Raji (cell line): ENCODE results near the gene PDLIM4.

Source experiments
- POLR2A ChIP-seq: IDR thresholded peaks from 2 replicates; pipeline ENCODE4 v1.6.1; 2011; ENCODE audit warnings: low read depth, low read length, control low read depth; ENCODE audit not compliant: insufficient read depth

PDLIM4 gene

DNA sequence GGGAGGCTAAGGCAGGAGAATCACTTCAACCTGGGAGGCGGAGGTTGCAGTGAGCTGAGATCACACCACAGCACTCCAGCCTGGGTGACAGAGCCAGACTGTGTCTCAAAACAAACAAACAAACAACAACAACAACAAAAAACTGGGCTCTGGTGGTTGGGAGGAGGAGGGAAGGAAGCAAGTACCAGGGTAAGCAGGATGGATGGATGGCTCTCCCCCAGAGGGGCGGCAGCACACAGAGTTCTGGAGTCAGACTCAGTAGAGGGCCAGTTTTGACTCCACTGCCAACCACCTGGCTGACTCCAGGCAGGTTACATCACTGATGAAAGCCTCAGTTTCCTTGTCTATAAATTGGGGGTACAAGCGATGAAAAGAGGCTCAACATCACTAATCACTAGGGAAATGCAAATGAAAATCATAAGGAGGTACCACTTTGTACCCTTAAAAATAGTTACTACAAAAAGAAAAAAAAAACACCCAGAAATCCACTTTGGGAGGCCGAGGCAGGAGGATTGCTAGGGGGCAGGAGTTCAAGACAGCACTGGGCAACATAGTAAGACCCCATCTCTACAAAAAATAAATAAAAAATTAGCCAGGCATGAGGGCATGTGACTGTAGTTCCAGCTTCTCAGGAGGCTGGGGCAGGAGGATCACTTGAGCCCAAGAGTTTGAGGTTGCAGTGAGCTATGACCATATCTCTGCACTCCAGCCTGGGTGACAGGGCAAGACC, 39.9 kb downstream of the PDLIM4 start:
- no peak for TF ChIP-seq POLR2A

DNA sequence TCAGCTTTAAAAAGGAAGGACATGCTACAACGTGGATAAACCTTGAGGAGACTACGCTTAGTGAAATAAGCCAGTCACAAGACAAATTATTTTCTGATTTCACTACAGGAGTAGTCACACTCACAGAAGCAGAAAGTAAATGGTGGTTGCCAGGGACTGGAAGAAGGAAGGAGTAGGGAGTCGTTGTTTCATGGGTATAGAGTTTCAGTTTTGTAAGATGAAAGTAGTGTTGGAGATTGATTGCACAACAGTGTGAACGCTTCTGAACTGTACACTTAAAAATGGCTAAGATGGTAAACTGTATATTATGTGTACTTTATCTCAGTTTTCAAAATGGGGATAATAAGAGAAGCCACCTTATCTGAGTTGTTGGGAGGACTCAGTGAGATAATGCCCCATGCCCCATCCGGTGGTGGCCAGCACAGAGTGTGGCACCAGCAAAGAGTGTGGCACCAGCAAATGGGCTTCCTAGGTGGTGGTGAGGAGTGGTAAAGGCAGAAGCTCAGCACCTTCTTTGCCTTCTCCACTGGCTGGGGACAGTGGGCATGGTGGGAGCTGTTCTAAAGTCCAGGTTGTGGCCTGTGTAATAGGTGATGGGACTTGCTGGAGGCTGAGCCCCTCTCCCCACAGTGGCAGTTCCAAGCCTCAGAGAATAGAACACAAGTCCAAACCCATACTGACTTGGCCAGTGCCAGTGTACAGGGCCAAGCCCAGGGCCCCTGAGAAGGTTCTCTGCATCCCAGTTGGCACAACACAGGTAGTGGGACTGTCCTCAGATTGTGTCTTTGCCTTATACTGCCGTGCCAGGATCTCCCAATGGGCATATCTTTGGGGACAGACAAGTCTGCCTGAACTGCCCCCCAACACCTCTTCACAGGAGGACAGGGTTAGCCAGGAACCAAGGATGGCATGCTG, 41.1 kb downstream of the PDLIM4 start:
- no peak for TF ChIP-seq POLR2A

- TF ChIP-seq POLR2A: no peak
Measured at GRCh38 chr5:132299917-132300316, 42.4 kb downstream of the PDLIM4 start.

DNA sequence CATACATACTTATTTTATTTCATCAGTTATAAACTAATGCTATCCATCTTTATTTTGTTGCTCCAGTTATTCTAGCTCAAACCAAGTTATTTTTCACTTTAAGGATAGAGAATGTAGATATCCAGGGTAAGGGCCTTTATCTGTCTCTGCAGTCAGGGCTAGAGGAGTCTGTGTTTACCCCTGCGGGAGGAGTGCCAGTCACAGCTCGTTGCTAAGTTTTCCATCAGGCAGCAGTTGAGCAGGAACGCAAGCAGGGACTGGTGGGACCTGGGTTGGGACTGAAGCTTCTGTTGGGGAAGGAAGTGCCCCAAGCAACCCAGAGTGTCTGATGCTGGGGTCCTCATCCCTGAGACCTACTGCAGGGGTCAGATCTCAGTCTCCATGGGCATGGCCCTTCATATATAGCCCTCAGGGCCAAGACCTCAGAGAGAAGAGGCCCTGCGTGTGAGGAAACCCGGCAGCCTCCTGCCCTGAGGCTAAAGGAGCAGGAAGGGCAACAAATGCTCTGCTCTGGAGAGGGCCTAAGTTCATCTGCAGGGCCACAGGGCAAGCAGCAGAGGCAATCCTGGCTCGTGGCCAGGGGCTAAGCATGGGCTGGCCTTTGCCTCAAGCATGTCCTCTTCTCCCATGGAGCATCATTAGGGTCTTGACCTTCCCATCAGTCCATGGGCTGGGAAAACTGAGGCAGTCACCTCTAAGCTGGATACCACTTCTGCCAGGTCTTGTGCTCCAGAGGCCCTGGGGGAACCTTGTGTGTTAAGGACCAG, 43.3 kb downstream of the PDLIM4 start:
- no peak for TF ChIP-seq POLR2A

DNA sequence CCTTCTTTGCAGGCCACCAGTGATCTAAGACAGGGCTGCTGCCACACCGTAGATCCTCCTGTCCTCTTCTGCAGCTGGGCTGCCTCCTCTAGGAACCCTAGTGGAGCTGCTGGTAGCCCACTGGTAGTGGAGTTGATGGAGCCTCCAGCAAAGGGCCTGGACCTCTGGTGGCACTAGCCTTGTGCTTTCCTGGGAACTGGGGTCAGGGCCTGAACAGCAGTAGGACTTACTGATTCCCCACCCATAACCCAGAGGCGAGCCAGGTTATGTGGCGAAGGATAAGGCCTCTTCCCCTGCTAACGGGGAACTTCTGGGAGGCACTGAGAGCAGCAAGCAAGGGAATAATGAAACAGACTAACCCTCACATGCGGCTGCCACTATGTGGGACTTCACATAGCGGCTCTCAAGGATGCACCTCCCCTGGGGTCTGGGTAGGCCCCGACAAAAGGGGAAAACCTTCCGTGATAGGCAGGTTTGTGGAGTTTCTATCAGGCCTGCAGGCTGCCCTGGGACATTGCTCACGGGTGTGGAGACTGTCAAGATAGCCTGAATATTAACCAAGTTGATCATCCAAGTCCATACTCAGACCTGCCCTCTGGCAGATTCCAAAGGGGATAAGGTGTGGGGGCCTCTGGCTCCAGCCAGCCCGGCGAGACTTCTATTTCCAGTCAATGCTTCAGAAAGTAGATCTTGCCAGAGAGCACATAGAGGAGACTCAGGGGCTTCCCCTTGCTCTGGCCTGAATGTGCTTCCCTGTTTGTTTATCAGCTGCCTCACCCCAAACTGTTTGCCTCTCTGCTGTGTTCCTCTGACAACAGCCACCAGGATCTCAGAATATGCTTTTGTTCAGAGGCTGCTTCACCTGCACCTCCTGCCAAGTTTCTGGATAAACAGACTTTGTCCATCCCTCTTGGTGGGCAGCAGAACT, 44.1 kb downstream of the PDLIM4 start:
- TF ChIP-seq POLR2A: no peak

DNA sequence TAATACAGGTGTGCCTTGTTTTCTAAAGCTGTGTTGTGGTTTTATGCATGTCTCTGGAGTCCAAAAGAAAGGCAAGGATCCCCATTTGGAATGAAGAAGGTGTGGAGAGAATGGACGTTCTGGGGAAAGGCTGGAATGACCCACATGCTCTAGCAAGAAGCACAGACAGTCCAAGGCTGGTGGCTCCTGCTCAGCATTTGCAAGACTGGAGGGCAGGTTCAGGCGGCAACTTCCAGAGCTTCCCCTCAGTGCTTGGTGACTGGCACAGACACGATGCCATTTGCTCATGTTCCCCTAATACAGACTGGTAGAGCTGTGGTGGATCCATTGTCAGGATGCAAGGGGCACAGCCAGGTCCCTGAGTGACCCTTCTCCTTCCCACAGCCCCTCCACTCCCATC, 44.9 kb downstream of the PDLIM4 start:
- TF ChIP-seq POLR2A: no peak

GRCh38 chr5:132303589-132303988, 46.1 kb downstream of the PDLIM4 start:
- TF ChIP-seq POLR2A: no peak

- TF ChIP-seq POLR2A: no peak
Measured at GRCh38 chr5:132305420-132305819, 47.9 kb downstream of the PDLIM4 start.

- no peak for TF ChIP-seq POLR2A
Measured at GRCh38 chr5:132308701-132309100, 51.2 kb downstream of the PDLIM4 start.

DNA sequence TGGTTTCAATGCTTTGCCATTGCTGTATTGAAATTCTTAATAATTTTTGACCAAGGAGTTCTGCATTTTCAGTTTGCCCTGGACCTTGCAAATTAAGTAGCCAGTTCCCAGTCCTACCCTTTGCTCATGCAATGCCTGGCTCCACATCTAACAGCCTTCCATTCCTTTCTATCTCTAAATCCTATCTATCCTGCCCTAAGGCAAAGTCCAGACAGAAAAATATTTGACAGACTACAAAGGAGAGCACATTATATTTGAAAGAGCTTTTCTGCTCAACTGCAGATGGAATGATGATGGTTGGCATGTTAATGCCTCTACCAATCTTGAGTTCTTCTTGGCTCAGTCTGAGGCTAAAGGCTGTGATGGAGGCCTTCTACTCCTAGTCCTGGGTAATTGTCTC, 52.2 kb downstream of the PDLIM4 start:
- no peak for TF ChIP-seq POLR2A

DNA sequence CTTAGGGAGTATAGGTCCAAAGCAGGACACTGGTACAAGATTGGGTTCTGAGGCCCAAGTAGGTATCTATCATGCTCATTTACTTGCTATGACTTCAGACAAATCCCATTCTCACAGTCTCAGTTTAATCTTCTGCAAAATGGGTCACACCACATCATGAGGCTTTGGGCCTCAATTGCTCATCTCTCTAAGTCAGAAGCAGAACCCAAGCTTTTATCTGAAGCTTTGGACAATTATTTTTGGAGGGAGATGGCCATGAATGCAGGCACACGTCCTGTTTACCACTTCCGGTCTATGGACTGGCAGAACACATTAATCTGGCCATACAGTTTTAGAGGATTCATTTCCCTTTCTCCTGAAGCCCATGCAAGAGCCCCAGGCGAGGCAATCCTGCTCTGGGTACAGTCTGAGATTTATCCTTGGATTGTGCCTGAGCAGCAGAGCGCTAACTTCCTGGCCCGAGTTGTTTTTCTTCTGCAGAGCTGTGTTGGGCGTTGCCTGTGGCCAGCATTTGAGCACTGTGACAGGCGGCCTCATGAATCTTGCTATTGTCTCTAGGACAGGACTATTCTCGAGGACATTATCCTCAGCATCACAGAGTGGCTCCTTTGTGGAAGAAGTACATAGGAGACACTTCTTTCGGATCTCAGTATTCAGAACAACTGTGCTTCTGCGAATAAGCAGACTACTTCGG, 52.8 kb downstream of the PDLIM4 start:
- no peak for TF ChIP-seq POLR2A

- no peak for TF ChIP-seq POLR2A
Measured at GRCh38 chr5:132313366-132313765, 55.9 kb downstream of the PDLIM4 start.

DNA sequence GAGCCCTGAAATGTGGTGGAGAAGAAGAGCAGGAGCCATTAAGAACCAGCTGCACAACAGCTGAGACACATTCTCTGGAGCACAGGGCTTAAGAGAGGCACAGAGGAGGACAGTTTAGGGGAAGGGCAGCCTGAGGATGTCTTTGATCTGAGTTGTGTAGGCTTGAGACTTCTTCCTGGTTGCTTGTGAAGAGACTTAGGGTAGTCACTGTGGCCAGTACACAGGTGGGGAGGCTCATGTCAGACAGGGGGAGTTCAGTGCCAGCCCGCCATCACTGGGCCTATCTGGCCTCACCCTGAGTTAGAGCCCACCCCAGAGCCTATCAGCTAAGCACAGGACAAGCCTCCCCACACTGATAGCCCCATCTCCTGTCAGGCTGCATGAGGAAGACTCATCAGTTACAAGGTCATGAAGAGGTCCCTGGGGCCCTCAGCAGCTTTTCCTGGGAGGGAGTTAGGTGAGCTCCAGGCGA, 56.5 kb downstream of the PDLIM4 start:
- TF ChIP-seq POLR2A: no peak

GRCh38 chr5:132315529-132316067, 58.1 kb downstream of the PDLIM4 start:
- TF ChIP-seq POLR2A: no peak

- TF ChIP-seq POLR2A: no peak
Measured at GRCh38 chr5:132319975-132320374, 62.5 kb downstream of the PDLIM4 start.
